Mesenchymal stem cell (in vitro differentiated cells and primary cell): ENCODE measurements around the gene COL9A1.
"Not testable (repeated sequence)": the region's sequence is repeated elsewhere in the genome, so short reads cannot be mapped to it uniquely, and the experiment has no call there.

Experiments used
- DNase-seq: peaks from one replicate; pipeline ENCODE4 v3.0.0-alpha.2; 2013
- H2AFZ ChIP-seq: one replicate; pipeline ENCODE4 v1.6.1; 2013; ENCODE audit warnings: low read depth, mild to moderate bottlenecking, control low read depth, inconsistent platforms, low read length, moderate library complexity
- H2AK5ac ChIP-seq: 2 replicates; pipeline ENCODE4 v1.6.1; 2013; ENCODE audit warnings: low read length, moderate library complexity, mild to moderate bottlenecking, inconsistent platforms; ENCODE audit not compliant: severe bottlenecking
- H2BK120ac ChIP-seq: one replicate; pipeline ENCODE4 v1.6.1; 2013; ENCODE audit warnings: low read depth, mild to moderate bottlenecking, inconsistent platforms, low read length, moderate library complexity
- H2BK12ac ChIP-seq, 2 experiments: one replicate each; pipeline ENCODE4 v1.6.1; 2013; ENCODE audit warnings: inconsistent platforms in 2 of 2, low read length in 2 of 2, mild to moderate bottlenecking in 2 of 2, moderate library complexity in 2 of 2, control low read depth in 1 of 2
- H2BK15ac ChIP-seq: one replicate; pipeline ENCODE4 v1.6.1; 2013; ENCODE audit warnings: mild to moderate bottlenecking, low read depth, inconsistent platforms; ENCODE audit not compliant: poor library complexity, severe bottlenecking
- H2BK5ac ChIP-seq: 2 replicates; pipeline ENCODE4 v1.6.1; 2013; ENCODE audit warnings: low read depth, mild to moderate bottlenecking, low read length, control low read depth, inconsistent platforms; ENCODE audit not compliant: poor library complexity, severe bottlenecking
- H3K14ac ChIP-seq, 2 experiments: one replicate each; pipeline ENCODE4 v1.6.1; 2013; ENCODE audit warnings: inconsistent platforms in 2 of 2, low read length in 2 of 2, control low read depth in 1 of 2, mild to moderate bottlenecking in 1 of 2, moderate library complexity in 1 of 2
- H3K18ac ChIP-seq, 2 experiments: one replicate each; pipeline ENCODE4 v1.6.1; 2013; ENCODE audit warnings: inconsistent platforms in 2 of 2, low read length in 2 of 2, control low read depth in 1 of 2, low read depth in 1 of 2, mild to moderate bottlenecking in 1 of 2
- H3K23ac ChIP-seq, 2 experiments: one replicate each; pipeline ENCODE4 v1.6.1; 2013; ENCODE audit warnings: inconsistent platforms in 2 of 2, low read length in 2 of 2, mild to moderate bottlenecking in 2 of 2, moderate library complexity in 2 of 2, control low read depth in 1 of 2
- H3K27ac ChIP-seq: 2 replicates; pipeline ENCODE4 v1.5.1; 2013; ENCODE audit warnings: mild to moderate bottlenecking, moderate library complexity, low read length, control low read depth, inconsistent platforms; ENCODE audit not compliant: poor library complexity, severe bottlenecking
- H3K27me3 ChIP-seq, 2 experiments: 2 replicates each; pipeline versions ENCODE4 v1.6.1 to v1.7.0; 2013; ENCODE audit warnings: low read length in 2 of 2, mild to moderate bottlenecking in 2 of 2, moderate library complexity in 2 of 2, control low read depth in 1 of 2, inconsistent platforms in 1 of 2; ENCODE audit not compliant: control insufficient read depth in 1 of 2, insufficient read depth in 1 of 2
- H3K36me3 ChIP-seq, 2 experiments: 2 replicates each; pipeline versions ENCODE4 v1.6.1 to v1.7.0; 2013; ENCODE audit warnings: low read length in 2 of 2, control low read depth in 1 of 2, inconsistent platforms in 1 of 2, low read depth in 1 of 2, mild to moderate bottlenecking in 1 of 2; ENCODE audit not compliant: insufficient read depth in 2 of 2, control insufficient read depth in 1 of 2
- H3K4ac ChIP-seq, 2 experiments: one replicate each; pipeline ENCODE4 v1.6.1; 2013; ENCODE audit warnings: inconsistent platforms in 2 of 2, low read length in 2 of 2, mild to moderate bottlenecking in 2 of 2, moderate library complexity in 2 of 2, control low read depth in 1 of 2, low read depth in 1 of 2
- H3K4me1 ChIP-seq: 2 replicates; pipeline ENCODE4 v1.6.1; 2013; ENCODE audit warnings: low read depth, low read length, control low read depth; ENCODE audit not compliant: control insufficient read depth, insufficient read depth
- H3K4me2 ChIP-seq: 2 replicates; pipeline ENCODE4 v1.6.1; 2013; ENCODE audit warnings: low read length, mild to moderate bottlenecking, inconsistent platforms; ENCODE audit not compliant: poor library complexity, severe bottlenecking
- H3K4me3 ChIP-seq, 2 experiments: 2 replicates each; pipeline versions ENCODE4 v1.5.1 to v1.7.0; 2013; ENCODE audit warnings: low read length in 2 of 2, mild to moderate bottlenecking in 2 of 2, control low read depth in 1 of 2, low read depth in 1 of 2; ENCODE audit not compliant: insufficient read depth in 1 of 2
- H3K79me1 ChIP-seq: replicated peaks from 2 replicates; pipeline ENCODE4 v1.6.1; 2013; ENCODE audit warnings: mild to moderate bottlenecking, control low read depth, low read length, inconsistent platforms; ENCODE audit not compliant: poor library complexity, severe bottlenecking
- H3K9ac ChIP-seq: 2 replicates; pipeline ENCODE4 v1.7.0; 2013; ENCODE audit warnings: mild to moderate bottlenecking, low read length, moderate library complexity
- H3K9me3 ChIP-seq: 2 replicates; pipeline ENCODE4 v1.7.0; 2013; ENCODE audit warnings: mild to moderate bottlenecking, low read length; ENCODE audit not compliant: control insufficient read depth
- H4K8ac ChIP-seq: one replicate; pipeline ENCODE4 v1.6.1; 2013; ENCODE audit warnings: inconsistent platforms, mild to moderate bottlenecking, low read length, moderate library complexity
- H4K91ac ChIP-seq: one replicate; pipeline ENCODE4 v1.6.1; 2013; ENCODE audit warnings: mild to moderate bottlenecking, low read length, inconsistent platforms
- WGBS: methylation state at CpG from one replicate; pipeline ENCODE4 v1.1.7; 2013; ENCODE audit warnings: mixed read lengths; 5-methylcytosine and 5-hydroxymethylcytosine counted together

COL9A1 gene

GRCh38 chr6:70327036-70327435 lies 24.2 kb upstream of the COL9A1 start:
- no peak overlapping the region for H2AK5ac ChIP-seq
- WGBS, result 63% methylated on average over 4 of the region's 4 CpGs
- no peaks in the 10 kb centered on the region for H3K9me3 ChIP-seq
- no peak overlapping the region for H4K8ac ChIP-seq
- H2BK12ac ChIP-seq, result no peak overlapping the region
- no peak overlapping the region for H2AFZ ChIP-seq
- H3K4me2 ChIP-seq, result no peak overlapping the region
- H3K36me3 ChIP-seq, result no peaks in the 10 kb centered on the region
- no peak overlapping the region for H3K9ac ChIP-seq
- H3K27me3 ChIP-seq, result peaks cover 13 to 27% of the 10 kb centered on the region in 2 experiments
- no peak overlapping the region for H2BK5ac ChIP-seq
- no peak overlapping the region for H3K18ac ChIP-seq
- H4K91ac ChIP-seq, result no peak overlapping the region
- H3K4me1 ChIP-seq, result no peaks in the 10 kb centered on the region
- H3K4me3 ChIP-seq, result no peak overlapping the region
- DNase-seq, result no peak
- no peaks in the 10 kb centered on the region for H3K79me1 ChIP-seq
- no peak overlapping the region for H3K4ac ChIP-seq
- no peak overlapping the region for H3K23ac ChIP-seq
- no peak overlapping the region for H3K14ac ChIP-seq
- H3K27ac ChIP-seq, result no peak overlapping the region
- H2BK15ac ChIP-seq, result no peak overlapping the region
- no peak overlapping the region for H2BK120ac ChIP-seq

GRCh38 chr6:70325009-70325408 lies 22.1 kb upstream of the COL9A1 start:
- no peaks in the 10 kb centered on the region for H3K4me1 ChIP-seq
- no peak overlapping the region for H3K14ac ChIP-seq
- H3K9me3 ChIP-seq, result no peaks in the 10 kb centered on the region
- H3K79me1 ChIP-seq, result no peaks in the 10 kb centered on the region
- no peak overlapping the region for H3K18ac ChIP-seq
- no peak overlapping the region for H3K23ac ChIP-seq
- no peak overlapping the region for H3K27ac ChIP-seq
- H3K4me2 ChIP-seq, result no peak overlapping the region
- no peak overlapping the region for H2BK5ac ChIP-seq
- no peak overlapping the region for H3K4me3 ChIP-seq
- no peak overlapping the region for H2BK12ac ChIP-seq
- H3K4ac ChIP-seq, result no peak overlapping the region
- H2BK15ac ChIP-seq, result no peak overlapping the region
- H2BK120ac ChIP-seq, result no peak overlapping the region
- no peak overlapping the region for H2AK5ac ChIP-seq
- H3K36me3 ChIP-seq, result no peaks in the 10 kb centered on the region
- no peak overlapping the region for H4K8ac ChIP-seq
- no peak overlapping the region for H3K9ac ChIP-seq
- H3K27me3 ChIP-seq, result peaks cover 13 to 27% of the 10 kb centered on the region in 2 experiments
- no peak overlapping the region for H2AFZ ChIP-seq
- no peak overlapping the region for H4K91ac ChIP-seq
- DNase-seq, result no peak

DNA sequence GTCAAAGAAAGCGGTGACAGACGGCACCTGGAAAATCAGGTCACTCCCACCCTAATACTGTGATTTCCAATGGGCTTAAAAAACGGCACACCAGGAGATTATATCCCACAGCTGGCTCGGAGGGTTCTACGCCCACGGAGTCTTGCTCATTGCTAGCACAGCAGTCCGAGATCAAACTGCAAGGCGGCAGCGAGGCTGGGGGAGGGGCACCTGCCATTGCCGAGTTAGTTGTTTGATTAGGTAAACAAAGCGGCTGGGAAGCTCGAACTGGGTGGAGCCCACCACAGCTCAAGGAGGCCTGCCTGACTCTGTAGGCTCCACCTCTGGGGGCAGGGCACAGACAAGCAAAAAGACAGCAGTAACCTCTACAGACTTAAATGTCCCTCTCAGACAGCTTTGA lies 14.9 kb upstream of the COL9A1 start:
- H3K4me3 ChIP-seq, H3K4ac ChIP-seq, H3K36me3 ChIP-seq, H3K79me1 ChIP-seq, H4K8ac ChIP-seq, H3K4me2 ChIP-seq, H4K91ac ChIP-seq, H2BK15ac ChIP-seq, H2BK12ac ChIP-seq, H3K14ac ChIP-seq, H3K4me1 ChIP-seq, H2AK5ac ChIP-seq, DNase-seq, H3K9me3 ChIP-seq, H3K9ac ChIP-seq, H3K23ac ChIP-seq, H3K27ac ChIP-seq, H2BK120ac ChIP-seq, H3K18ac ChIP-seq, H2BK5ac ChIP-seq, H2AFZ ChIP-seq: not testable (repeated sequence)
- peaks cover 32 to 46% of the 10 kb centered on the region in 2 experiments for H3K27me3 ChIP-seq
- 89% methylated on average over 12 of the region's 12 CpGs for WGBS

- no peaks in the 10 kb centered on the region for H3K79me1 ChIP-seq
- H3K27ac ChIP-seq, result no peak overlapping the region
- H2BK15ac ChIP-seq, result no peak overlapping the region
- no peak overlapping the region for H2AK5ac ChIP-seq
- no peak overlapping the region for H3K14ac ChIP-seq
- no peak overlapping the region for H3K4ac ChIP-seq
- no peak overlapping the region for H3K4me3 ChIP-seq
- no peak overlapping the region for H2BK5ac ChIP-seq
- H2BK120ac ChIP-seq, result no peak overlapping the region
- H2BK12ac ChIP-seq, result no peak overlapping the region
- H3K9ac ChIP-seq, result no peak overlapping the region
- H3K9me3 ChIP-seq, result no peaks in the 10 kb centered on the region
- DNase-seq, result no peak
- H3K4me1 ChIP-seq, result peaks cover 3% of the 10 kb centered on the region
- H3K18ac ChIP-seq, result no peak overlapping the region
- WGBS, result 88% methylated on average over 1 of the region's 2 CpGs
- H3K27me3 ChIP-seq, result peaks cover 41 to 58% of the 10 kb centered on the region in 2 experiments
- no peak overlapping the region for H4K8ac ChIP-seq
- H2AFZ ChIP-seq, result no peak overlapping the region
- H3K23ac ChIP-seq, result no peak overlapping the region
- H3K36me3 ChIP-seq, result no peaks in the 10 kb centered on the region
- H3K4me2 ChIP-seq, result no peak overlapping the region
- no peak overlapping the region for H4K91ac ChIP-seq
Observed at GRCh38 chr6:70315079-70315751, 12.3 kb upstream of the COL9A1 start.
